HCT116 (cell line): ENCODE results near the gene EEPD1. TPM values are rescaled to one million over a fixed set of nuclear protein-coding genes. Genes with fewer than 3 reads are reported as not detected.

Source experiments
- ATAC-seq: fragments of 200-7000 bp; cut with Tn5 transposase; 2 replicates; pipeline ENCODE4 v1.9.1; 2020; ENCODE audit warnings: mild to moderate bottlenecking, moderate library complexity
- BruUV-seq: library from RNA; stranded (reverse); fragments of 400-500 nt; replicated peaks from 2 replicates; lab custom pipeline; 2021; lab: Mats Ljungman, UMichigan
- CTCF ChIA-PET: fragments of 300-600 bp; sonication (Branson Sonifier 250); formaldehyde crosslinking; loops from one replicate; lab custom pipeline; 2021; ENCODE audit warnings: antibody characterized with exemption; lab: Charles Lee
- POLR2A ChIA-PET: fragments of 300-600, 350-600 bp; sonication (Branson Sonifier 250); formaldehyde crosslinking; loops from one replicate; lab custom pipeline; 2021; ENCODE audit warnings: antibody characterized with exemption; lab: Charles Lee
- RAD21 ChIA-PET, 2 experiments: fragments of 300-600 bp; sonication (Branson Sonifier 250); formaldehyde crosslinking; loops; one replicate each; lab custom pipeline; 2023; ENCODE audit warnings: low total read pairs in 2 of 2; ENCODE audit not compliant: uncharacterized antibody in 2 of 2, unreplicated experiment in 2 of 2, low non-redundant PET in 1 of 2; lab: Charles Lee
- DNase-seq: peaks from one replicate; pipeline ENCODE4 v3.0.0-alpha.2; 2010; ENCODE audit warnings: low read depth, low spot score
- H2AFZ ChIP-seq: fragments of 200-600 bp; shearing (Covaris generic), sonication (generic); 2 replicates; pipeline ENCODE4 v1.6.1; 2017; ENCODE audit warnings: low read depth, mixed run types, mixed read lengths, antibody characterized with exemption, low read length; ENCODE audit not compliant: poor library complexity, severe bottlenecking
- H3K27ac ChIP-seq: 2 replicates; pipeline ENCODE4 v1.5.1; 2012; ENCODE audit warnings: low read depth, low read length
- H3K27me3 ChIP-seq: fragments of 200-600 bp; sonication (generic); 2 replicates; pipeline ENCODE4 v1.6.1; 2016; ENCODE audit warnings: mixed run types, low read length, mixed read lengths; ENCODE audit not compliant: insufficient read depth
- H3K36me3 ChIP-seq, 2 experiments: fragments of 200-500 bp in 1 of 2; fragments of 200-600 bp in 1 of 2; sonication (Bioruptor generic) in 1 of 2; sonication (generic) in 1 of 2; 2 replicates each; pipeline versions ENCODE4 v1.5.1 to v1.6.1; 2014 to 2016; ENCODE audit warnings: low read length in 2 of 2, inconsistent platforms in 1 of 2, mixed read lengths in 1 of 2, mixed run types in 1 of 2; ENCODE audit not compliant: insufficient read depth in 2 of 2, control insufficient read depth in 1 of 2
- H3K4me1 ChIP-seq, 2 experiments: fragments of 200-600 bp in 1 of 2; sonication (generic) in 1 of 2; 2 replicates each; pipeline versions ENCODE4 v1.5.1 to v1.6.1; 2012 to 2017; ENCODE audit warnings: low read length in 2 of 2, inconsistent platforms in 1 of 2, mild to moderate bottlenecking in 1 of 2, mixed read lengths in 1 of 2, mixed run types in 1 of 2, moderate library complexity in 1 of 2; ENCODE audit not compliant: insufficient read depth in 2 of 2, control insufficient read depth in 1 of 2
- H3K4me2 ChIP-seq: fragments of 200-600 bp; sonication (generic); 2 replicates; pipeline ENCODE4 v1.6.1; 2017; ENCODE audit warnings: mixed run types, low read length, mixed read lengths
- H3K4me3 ChIP-seq, 2 experiments: fragments of 200-600 bp in 1 of 2; sonication (generic) in 1 of 2; replicated peaks in 1 of 2; 2 replicates each; pipeline ENCODE4 v1.5.1; 2011 to 2016; ENCODE audit warnings: low read length in 2 of 2, control low read depth in 1 of 2, low read depth in 1 of 2, mild to moderate bottlenecking in 1 of 2, mixed read lengths in 1 of 2, mixed run types in 1 of 2
- H3K79me2 ChIP-seq: fragments of 200-600 bp; sonication (generic); 2 replicates; pipeline ENCODE4 v1.6.1; 2017; ENCODE audit warnings: mild to moderate bottlenecking, mixed run types, low read length, moderate library complexity, mixed read lengths; ENCODE audit not compliant: insufficient read depth
- H3K9ac ChIP-seq: fragments of 200-600 bp; sonication (generic); 2 replicates; pipeline ENCODE4 v1.6.1; 2016; ENCODE audit warnings: low read length, mixed read lengths
- H3K9me2 ChIP-seq: fragments of 200-600 bp; sonication (generic), shearing (Covaris generic); 2 replicates; pipeline ENCODE4 v1.6.1; 2017; ENCODE audit warnings: mixed run types, mild to moderate bottlenecking, moderate library complexity; ENCODE audit not compliant: insufficient read depth
- H3K9me3 ChIP-seq, 2 experiments: fragments of 200-500 bp in 1 of 2; fragments of 200-600 bp in 1 of 2; sonication (Bioruptor generic) in 1 of 2; sonication (generic) in 1 of 2; 2 replicates each; pipeline ENCODE4 v1.6.1; 2014 to 2017; ENCODE audit warnings: low read length in 2 of 2, mixed read lengths in 2 of 2, inconsistent platforms in 1 of 2, low read depth in 1 of 2, mild to moderate bottlenecking in 1 of 2, mixed run types in 1 of 2, moderate library complexity in 1 of 2; ENCODE audit not compliant: control insufficient read depth in 1 of 2, insufficient read depth in 1 of 2
- H4K20me1 ChIP-seq: fragments of 200-600 bp; sonication (generic), shearing (Covaris generic); 2 replicates; pipeline ENCODE4 v1.6.1; 2017; ENCODE audit warnings: mixed run types, mild to moderate bottlenecking, moderate library complexity; ENCODE audit not compliant: insufficient read depth
- CBX3 ChIP-seq: IDR thresholded peaks from 2 replicates; pipeline ENCODE4 v1.6.1; 2012; ENCODE audit warnings: low read depth
- CEBPB ChIP-seq: IDR thresholded peaks from 2 replicates; pipeline ENCODE4 v1.6.1; 2012; ENCODE audit warnings: low read depth
- EGR1 ChIP-seq: IDR thresholded peaks from 2 replicates; pipeline ENCODE4 v1.6.1; 2012; ENCODE audit warnings: low read depth
- ELF1 ChIP-seq: IDR thresholded peaks from 2 replicates; pipeline ENCODE4 v1.6.1; 2012; ENCODE audit warnings: low read depth, borderline replicate concordance
- EZH2 ChIP-seq: fragments of 200-600 bp; sonication (generic); IDR thresholded peaks from 2 replicates; pipeline ENCODE4 v1.6.1; 2017; ENCODE audit warnings: antibody characterized with exemption, mixed run types
- EZH2phosphoT487 ChIP-seq: fragments of 200-600 bp; IDR thresholded peaks from 2 replicates; pipeline ENCODE4 v1.6.1; 2018; ENCODE audit warnings: antibody characterized with exemption, borderline replicate concordance
- POLR2AphosphoS5 ChIP-seq: IDR thresholded peaks from 2 replicates; pipeline ENCODE4 v1.6.1; 2011; ENCODE audit warnings: mild to moderate bottlenecking, low read depth, low read length, moderate library complexity
- RAD21 ChIP-seq: IDR thresholded peaks from 2 replicates; pipeline ENCODE4 v1.6.1; 2012; ENCODE audit warnings: low read depth, mild to moderate bottlenecking
- SIN3A ChIP-seq: IDR thresholded peaks from 2 replicates; pipeline ENCODE4 v1.6.1; 2012; ENCODE audit warnings: low read depth
- SP1 ChIP-seq: IDR thresholded peaks from 2 replicates; pipeline ENCODE4 v1.6.1; 2012; ENCODE audit warnings: low read depth
- SRF ChIP-seq: IDR thresholded peaks from 2 replicates; pipeline ENCODE4 v1.6.1; 2012; ENCODE audit warnings: low read depth
- TCF7L2 ChIP-seq: IDR thresholded peaks from 2 replicates; pipeline ENCODE4 v1.7.0; 2011; ENCODE audit warnings: borderline replicate concordance, inconsistent platforms; ENCODE audit not compliant: insufficient read depth, insufficient read length; ENCODE audit errors: extremely low read depth
- YY1 ChIP-seq: IDR thresholded peaks from 2 replicates; pipeline ENCODE4 v1.6.1; 2011; ENCODE audit warnings: low read length, low read depth, moderate library complexity, mild to moderate bottlenecking; ENCODE audit not compliant: insufficient replicate concordance; ENCODE audit errors: extremely low read depth
- ZFX ChIP-seq: fragments of 450-650 bp; IDR thresholded peaks from 2 replicates; pipeline ENCODE4 v1.6.1; 2017
- ZNF274 ChIP-seq: fragments of 200-500 bp; sonication (Bioruptor generic); IDR thresholded peaks from 2 replicates; pipeline ENCODE4 v1.6.1; 2014; ENCODE audit warnings: mild to moderate bottlenecking, low read depth, low read length, inconsistent platforms
- intact Hi-C: fragments of 100-400 bp; cut with micrococcal nuclease; formaldehyde crosslinking; loops from 2 replicates; pipeline ENCODE4 v1.10.0; 2022
- total RNA-seq: library from RNA; stranded (reverse); gene quantifications from one replicate; pipeline ENCODE4 v1.2.1, GENCODE V29; 2021; ENCODE audit not compliant: unreplicated experiment
- TF ChIP-seq, protein P1 (sequence below): IDR thresholded peaks from 2 replicates; pipeline ENCODE4 v1.6.1; 2012
- TF ChIP-seq, protein P2 (sequence below): IDR thresholded peaks from 2 replicates; pipeline ENCODE4 v1.6.1; 2012; ENCODE audit warnings: low read depth
- TF ChIP-seq, protein P3 (sequence below): IDR thresholded peaks from 2 replicates; pipeline ENCODE4 v1.6.1; 2012

EEPD1 gene
- total RNA-seq, 1 experiment from 2014 or later: 4.2 TPM

DNA sequence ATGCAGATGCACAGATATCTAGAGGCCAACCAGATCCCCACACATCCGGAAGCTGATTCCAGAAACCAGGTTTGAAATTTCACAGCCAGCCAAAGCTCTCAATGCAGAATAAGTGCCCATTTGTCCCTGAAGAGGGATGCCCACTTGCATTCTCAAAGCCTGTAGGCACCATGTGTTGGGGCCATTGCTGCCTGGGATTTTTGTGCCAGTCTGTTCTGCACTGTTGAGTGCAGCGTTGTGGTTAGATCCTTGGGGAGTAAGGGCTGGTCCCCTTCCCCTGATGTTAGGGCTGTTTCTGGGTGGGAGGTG, 62.4 kb downstream of the EEPD1 start:
- ChIA-PET POLR2A (no interaction called here), RAD21 (no interaction called here), CTCF (no interaction called here)
- Histone ChIP-seq H3K27ac (no peak overlapping the region), H3K4me2 (no peak overlapping the region), H2AFZ (no peak overlapping the region), H3K79me2 (no peaks in the 10 kb centered on the region), H3K9me2 (no peaks in the 10 kb centered on the region), H3K36me3 (no peaks in the 10 kb centered on the region), H3K4me1 (no peaks in the 10 kb centered on the region), H3K9ac (no peak overlapping the region), H3K4me3 (no peak overlapping the region), H3K27me3 (no peaks in the 10 kb centered on the region), H3K9me3 (no peaks in the 10 kb centered on the region), H4K20me1 (no peaks in the 10 kb centered on the region)
- no peak for DNase-seq
- TF ChIP-seq ZNF274: no peak
- TF ChIP-seq, protein P1, sequence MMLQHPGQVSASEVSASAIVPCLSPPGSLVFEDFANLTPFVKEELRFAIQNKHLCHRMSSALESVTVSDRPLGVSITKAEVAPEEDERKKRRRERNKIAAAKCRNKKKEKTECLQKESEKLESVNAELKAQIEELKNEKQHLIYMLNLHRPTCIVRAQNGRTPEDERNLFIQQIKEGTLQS: no peak
- TF ChIP-seq EGR1: no peak
- TF ChIP-seq, protein P2, sequence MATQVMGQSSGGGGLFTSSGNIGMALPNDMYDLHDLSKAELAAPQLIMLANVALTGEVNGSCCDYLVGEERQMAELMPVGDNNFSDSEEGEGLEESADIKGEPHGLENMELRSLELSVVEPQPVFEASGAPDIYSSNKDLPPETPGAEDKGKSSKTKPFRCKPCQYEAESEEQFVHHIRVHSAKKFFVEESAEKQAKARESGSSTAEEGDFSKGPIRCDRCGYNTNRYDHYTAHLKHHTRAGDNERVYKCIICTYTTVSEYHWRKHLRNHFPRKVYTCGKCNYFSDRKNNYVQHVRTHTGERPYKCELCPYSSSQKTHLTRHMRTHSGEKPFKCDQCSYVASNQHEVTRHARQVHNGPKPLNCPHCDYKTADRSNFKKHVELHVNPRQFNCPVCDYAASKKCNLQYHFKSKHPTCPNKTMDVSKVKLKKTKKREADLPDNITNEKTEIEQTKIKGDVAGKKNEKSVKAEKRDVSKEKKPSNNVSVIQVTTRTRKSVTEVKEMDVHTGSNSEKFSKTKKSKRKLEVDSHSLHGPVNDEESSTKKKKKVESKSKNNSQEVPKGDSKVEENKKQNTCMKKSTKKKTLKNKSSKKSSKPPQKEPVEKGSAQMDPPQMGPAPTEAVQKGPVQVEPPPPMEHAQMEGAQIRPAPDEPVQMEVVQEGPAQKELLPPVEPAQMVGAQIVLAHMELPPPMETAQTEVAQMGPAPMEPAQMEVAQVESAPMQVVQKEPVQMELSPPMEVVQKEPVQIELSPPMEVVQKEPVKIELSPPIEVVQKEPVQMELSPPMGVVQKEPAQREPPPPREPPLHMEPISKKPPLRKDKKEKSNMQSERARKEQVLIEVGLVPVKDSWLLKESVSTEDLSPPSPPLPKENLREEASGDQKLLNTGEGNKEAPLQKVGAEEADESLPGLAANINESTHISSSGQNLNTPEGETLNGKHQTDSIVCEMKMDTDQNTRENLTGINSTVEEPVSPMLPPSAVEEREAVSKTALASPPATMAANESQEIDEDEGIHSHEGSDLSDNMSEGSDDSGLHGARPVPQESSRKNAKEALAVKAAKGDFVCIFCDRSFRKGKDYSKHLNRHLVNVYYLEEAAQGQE: no peak
- TF ChIP-seq CEBPB: no peak
- TF ChIP-seq ZFX: no peak
- TF ChIP-seq, protein P3, sequence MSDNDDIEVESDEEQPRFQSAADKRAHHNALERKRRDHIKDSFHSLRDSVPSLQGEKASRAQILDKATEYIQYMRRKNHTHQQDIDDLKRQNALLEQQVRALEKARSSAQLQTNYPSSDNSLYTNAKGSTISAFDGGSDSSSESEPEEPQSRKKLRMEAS: no peak
- no peak for TF ChIP-seq TCF7L2
- TF ChIP-seq EZH2: no peak
- TF ChIP-seq POLR2AphosphoS5: no peak
- TF ChIP-seq YY1: no peak
- TF ChIP-seq SIN3A: no peak
- TF ChIP-seq CBX3: no peak
- TF ChIP-seq SRF: no peak
- no peak for TF ChIP-seq RAD21
- TF ChIP-seq SP1: no peak
- no peak for TF ChIP-seq ELF1
- no peak for TF ChIP-seq EZH2phosphoT487
- BruUV-seq: no TSS peak
- ATAC-seq: no peak
- intact Hi-C loops: no loop called here
